ENCODE measurements around the gene SEC22A. TPM values are rescaled to one million over a fixed set of nuclear protein-coding genes. Genes with fewer than 3 reads are reported as not detected.
"Not testable (repeated sequence)": the region's sequence is repeated elsewhere in the genome, so short reads cannot be mapped to it uniquely, and the experiment has no call there.

SEC22A gene
- polyA plus RNA-seq, 1 experiment: 39.0 TPM

DNA sequence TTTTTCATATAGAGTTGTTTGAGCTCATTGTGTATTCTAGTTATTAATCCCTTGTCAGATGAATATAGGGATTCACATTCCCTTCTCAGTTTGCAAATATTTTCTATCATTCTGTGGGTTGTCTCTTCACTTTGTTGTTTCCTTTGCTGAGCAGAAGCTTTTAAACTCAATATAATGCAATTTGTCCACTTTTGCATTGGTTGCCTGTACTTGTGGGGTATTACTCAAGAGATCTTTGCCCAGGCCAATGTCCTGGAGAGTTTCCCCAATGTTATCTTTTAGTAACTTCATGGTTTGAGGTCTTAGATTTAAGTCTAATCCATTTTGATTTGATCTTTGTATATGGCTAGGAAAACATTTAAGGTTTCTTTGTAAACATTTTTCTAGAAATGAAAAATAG lies 24.8 kb downstream of the SEC22A start:
- ChIA-PET POLR2A (no interaction called here), CTCF (no interaction called here)
- H3K27me3 ChIP-seq (ENCODE audit: control insufficient read depth, insufficient read depth, low read length): no peaks in the 10 kb centered on the region
- TF ChIP-seq, protein P1, sequence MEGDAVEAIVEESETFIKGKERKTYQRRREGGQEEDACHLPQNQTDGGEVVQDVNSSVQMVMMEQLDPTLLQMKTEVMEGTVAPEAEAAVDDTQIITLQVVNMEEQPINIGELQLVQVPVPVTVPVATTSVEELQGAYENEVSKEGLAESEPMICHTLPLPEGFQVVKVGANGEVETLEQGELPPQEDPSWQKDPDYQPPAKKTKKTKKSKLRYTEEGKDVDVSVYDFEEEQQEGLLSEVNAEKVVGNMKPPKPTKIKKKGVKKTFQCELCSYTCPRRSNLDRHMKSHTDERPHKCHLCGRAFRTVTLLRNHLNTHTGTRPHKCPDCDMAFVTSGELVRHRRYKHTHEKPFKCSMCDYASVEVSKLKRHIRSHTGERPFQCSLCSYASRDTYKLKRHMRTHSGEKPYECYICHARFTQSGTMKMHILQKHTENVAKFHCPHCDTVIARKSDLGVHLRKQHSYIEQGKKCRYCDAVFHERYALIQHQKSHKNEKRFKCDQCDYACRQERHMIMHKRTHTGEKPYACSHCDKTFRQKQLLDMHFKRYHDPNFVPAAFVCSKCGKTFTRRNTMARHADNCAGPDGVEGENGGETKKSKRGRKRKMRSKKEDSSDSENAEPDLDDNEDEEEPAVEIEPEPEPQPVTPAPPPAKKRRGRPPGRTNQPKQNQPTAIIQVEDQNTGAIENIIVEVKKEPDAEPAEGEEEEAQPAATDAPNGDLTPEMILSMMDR (IDR thresholded peaks at IDR 0.05; ENCODE audit: low read depth, low read length): no peak
- H3K27ac ChIP-seq (ENCODE audit: low read depth, low read length): no peak overlapping the region
- H3K9me3 ChIP-seq (ENCODE audit: control insufficient read depth, insufficient read depth, low read length): peaks cover 11% of the 10 kb centered on the region
- H3K4me3 ChIP-seq (ENCODE audit: low read depth, low read length): no peak overlapping the region
- DNase-seq (ENCODE audit: low read depth, low spot score): no peak

DNA sequence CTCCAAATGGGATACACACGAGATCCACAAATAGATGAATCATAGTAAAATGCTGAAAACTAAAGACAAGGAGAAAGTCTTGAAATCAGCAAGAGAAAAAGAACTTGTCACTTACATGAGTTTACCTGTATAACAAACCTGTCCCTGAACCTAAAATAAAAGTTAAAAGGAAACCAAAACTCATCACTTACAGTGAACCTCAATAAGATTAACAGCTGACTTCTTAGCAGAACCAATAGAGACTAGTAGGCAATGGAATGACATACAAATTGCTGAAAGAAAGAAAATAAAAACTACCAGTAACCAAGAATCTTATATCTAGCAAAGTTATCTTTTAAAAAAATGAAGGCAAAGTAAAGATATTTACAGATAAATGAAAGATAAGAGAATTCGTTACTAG lies 27.4 kb downstream of the SEC22A start:
- H3K9me3 ChIP-seq (ENCODE audit: control insufficient read depth, insufficient read depth, low read length): peaks cover 11% of the 10 kb centered on the region
- H3K27me3 ChIP-seq (ENCODE audit: control insufficient read depth, insufficient read depth, low read length): no peaks in the 10 kb centered on the region
- TF ChIP-seq, protein P1 (IDR thresholded peaks at IDR 0.05; ENCODE audit: low read depth, low read length): no peak
- no peak for DNase-seq (ENCODE audit: low read depth, low spot score)
- no peak overlapping the region for H3K4me3 ChIP-seq (ENCODE audit: low read depth, low read length)
- POLR2A ChIA-PET: no interaction called here
- H3K27ac ChIP-seq (ENCODE audit: low read depth, low read length): no peak overlapping the region
- CTCF ChIA-PET: no interaction called here

DNA sequence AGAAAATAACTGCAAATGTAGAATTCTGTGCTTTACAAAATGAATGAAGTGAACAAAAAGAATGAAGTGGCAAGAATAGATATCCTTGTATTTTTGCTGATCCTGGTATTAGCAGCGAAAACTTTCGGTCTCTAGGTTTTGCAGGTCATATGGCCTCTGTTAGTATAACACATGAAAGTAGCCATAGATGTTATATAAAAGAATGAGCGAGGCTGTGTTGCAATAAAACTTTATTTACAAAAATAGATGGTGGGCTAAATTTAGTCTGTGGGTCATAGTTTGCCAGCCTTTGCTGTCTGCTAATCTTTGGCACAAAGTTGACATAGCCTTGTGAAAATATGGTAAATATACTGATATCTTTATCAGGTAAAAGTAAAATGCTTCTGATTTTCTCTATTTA lies 35.2 kb downstream of the SEC22A start:
- Histone ChIP-seq H3K27ac (ENCODE audit: low read depth, low read length) (no peak overlapping the region), H3K4me3 (ENCODE audit: low read depth, low read length) (no peak overlapping the region), H3K9me3 (ENCODE audit: control insufficient read depth, insufficient read depth, low read length) (no peaks in the 10 kb centered on the region), H3K27me3 (ENCODE audit: control insufficient read depth, insufficient read depth, low read length) (no peaks in the 10 kb centered on the region)
- ChIA-PET CTCF (no interaction called here), POLR2A (no interaction called here)
- TF ChIP-seq, protein P1 (IDR thresholded peaks at IDR 0.05; ENCODE audit: low read depth, low read length): no peak
- DNase-seq (ENCODE audit: low read depth, low spot score): no peak

DNA sequence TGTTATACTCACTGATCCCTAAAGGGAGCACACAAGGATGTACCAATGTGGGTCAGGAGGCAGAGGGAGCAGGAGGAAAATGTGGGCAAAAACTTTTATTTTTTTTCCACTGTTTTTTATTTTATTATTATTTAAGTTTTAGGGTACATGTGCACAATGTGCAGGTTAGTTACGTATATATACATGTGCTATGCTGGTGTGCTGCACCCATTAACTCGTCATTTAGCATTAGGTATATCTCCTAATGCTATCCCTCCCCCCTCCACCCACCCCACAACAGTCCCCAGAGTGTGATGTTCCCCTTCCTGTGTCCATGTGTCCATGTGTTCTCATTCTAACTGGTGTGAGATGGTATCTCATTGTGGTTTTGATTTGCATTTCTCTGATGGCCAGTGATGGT lies 37.4 kb downstream of the SEC22A start:
- H3K27ac ChIP-seq (ENCODE audit: low read depth, low read length); H3K4me3 ChIP-seq (ENCODE audit: low read depth, low read length); CTCF ChIA-PET; POLR2A ChIA-PET; H3K27me3 ChIP-seq (ENCODE audit: control insufficient read depth, insufficient read depth, low read length); DNase-seq (ENCODE audit: low read depth, low spot score); H3K9me3 ChIP-seq (ENCODE audit: control insufficient read depth, insufficient read depth, low read length): not testable (repeated sequence)

DNA sequence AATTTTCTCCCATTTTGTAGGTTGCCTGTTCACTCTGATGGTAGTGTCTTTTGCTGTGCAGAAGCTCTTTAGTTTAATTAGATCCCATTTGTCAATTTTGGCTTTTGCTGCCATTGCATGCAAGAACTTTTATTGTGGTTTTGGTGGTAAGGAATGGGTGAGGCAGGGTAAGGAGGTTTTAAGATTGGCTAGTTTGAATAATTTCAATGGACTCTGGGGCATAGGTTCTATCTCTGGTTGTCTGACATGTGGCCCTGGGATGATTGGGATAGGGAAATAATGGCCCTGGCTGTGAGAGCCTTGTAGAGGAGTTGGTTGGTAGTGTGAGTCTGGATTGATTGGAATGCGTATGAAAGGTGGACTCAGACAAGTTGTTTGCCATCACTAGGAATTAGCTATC lies 38.0 kb downstream of the SEC22A start:
- Histone ChIP-seq H3K27me3 (ENCODE audit: control insufficient read depth, insufficient read depth, low read length) (no peaks in the 10 kb centered on the region), H3K27ac (ENCODE audit: low read depth, low read length) (no peak overlapping the region), H3K4me3 (ENCODE audit: low read depth, low read length) (no peak overlapping the region), H3K9me3 (ENCODE audit: control insufficient read depth, insufficient read depth, low read length) (no peaks in the 10 kb centered on the region)
- POLR2A ChIA-PET: no interaction called here
- no peak for DNase-seq (ENCODE audit: low read depth, low spot score)
- CTCF ChIA-PET: no interaction called here
- TF ChIP-seq, protein P1 (IDR thresholded peaks at IDR 0.05; ENCODE audit: low read depth, low read length): no peak

DNA sequence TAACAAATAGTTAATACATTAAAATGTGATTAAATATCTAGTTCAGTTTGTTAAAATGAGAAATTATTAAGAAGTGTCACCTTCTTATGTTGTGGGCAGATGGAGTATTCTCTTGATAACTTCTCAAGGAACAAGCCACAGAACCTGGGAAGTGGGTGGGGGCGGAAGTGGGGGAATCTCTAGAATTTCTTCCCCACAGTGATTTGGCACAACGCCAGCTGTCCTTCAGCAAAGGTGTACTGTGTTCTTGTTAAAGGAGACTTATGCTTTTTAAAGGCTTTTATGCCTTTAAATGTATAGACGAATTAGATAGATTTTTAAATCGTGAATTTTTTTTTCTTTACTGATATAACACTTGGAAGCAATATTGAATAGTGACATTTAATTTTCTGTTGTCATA lies 42.4 kb downstream of the SEC22A start:
- DNase-seq (ENCODE audit: low read depth, low spot score): no peak
- Histone ChIP-seq H3K27ac (ENCODE audit: low read depth, low read length) (no peak overlapping the region), H3K27me3 (ENCODE audit: control insufficient read depth, insufficient read depth, low read length) (no peaks in the 10 kb centered on the region), H3K4me3 (ENCODE audit: low read depth, low read length) (no peak overlapping the region), H3K9me3 (ENCODE audit: control insufficient read depth, insufficient read depth, low read length) (no peaks in the 10 kb centered on the region)
- TF ChIP-seq, protein P1 (IDR thresholded peaks at IDR 0.05; ENCODE audit: low read depth, low read length): no peak
- ChIA-PET CTCF (no interaction called here), POLR2A (no interaction called here)
